GM10248 (cell line): ENCODE measurements around the gene IMP3.

ENCODE experiments used
- CTCF ChIA-PET: fragments of 300-600 bp; sonication (Branson Sonifier 250); formaldehyde crosslinking; extraction: SDS; loops from one replicate; lab custom pipeline; 2021; ENCODE audit warnings: antibody characterized with exemption; lab: Yijun Ruan, JAX
- POLR2A ChIA-PET: fragments of 350-650 bp; sonication (Branson Sonifier 250); formaldehyde crosslinking; extraction: SDS; loops from one replicate; lab custom pipeline; 2020; ENCODE audit warnings: antibody characterized with exemption; lab: Yijun Ruan, JAX
- DNase-seq: peaks from one replicate; pipeline ENCODE4 v3.0.0; 2012; ENCODE audit errors: extremely low spot score
- TF ChIP-seq, protein P1 (sequence below): IDR thresholded peaks from 2 replicates; pipeline ENCODE4 v1.5.1; 2012; ENCODE audit warnings: mild to moderate bottlenecking, low read depth; ENCODE audit errors: extremely low read depth, missing control alignments, control extremely low read depth

The IMP3 gene

DNA sequence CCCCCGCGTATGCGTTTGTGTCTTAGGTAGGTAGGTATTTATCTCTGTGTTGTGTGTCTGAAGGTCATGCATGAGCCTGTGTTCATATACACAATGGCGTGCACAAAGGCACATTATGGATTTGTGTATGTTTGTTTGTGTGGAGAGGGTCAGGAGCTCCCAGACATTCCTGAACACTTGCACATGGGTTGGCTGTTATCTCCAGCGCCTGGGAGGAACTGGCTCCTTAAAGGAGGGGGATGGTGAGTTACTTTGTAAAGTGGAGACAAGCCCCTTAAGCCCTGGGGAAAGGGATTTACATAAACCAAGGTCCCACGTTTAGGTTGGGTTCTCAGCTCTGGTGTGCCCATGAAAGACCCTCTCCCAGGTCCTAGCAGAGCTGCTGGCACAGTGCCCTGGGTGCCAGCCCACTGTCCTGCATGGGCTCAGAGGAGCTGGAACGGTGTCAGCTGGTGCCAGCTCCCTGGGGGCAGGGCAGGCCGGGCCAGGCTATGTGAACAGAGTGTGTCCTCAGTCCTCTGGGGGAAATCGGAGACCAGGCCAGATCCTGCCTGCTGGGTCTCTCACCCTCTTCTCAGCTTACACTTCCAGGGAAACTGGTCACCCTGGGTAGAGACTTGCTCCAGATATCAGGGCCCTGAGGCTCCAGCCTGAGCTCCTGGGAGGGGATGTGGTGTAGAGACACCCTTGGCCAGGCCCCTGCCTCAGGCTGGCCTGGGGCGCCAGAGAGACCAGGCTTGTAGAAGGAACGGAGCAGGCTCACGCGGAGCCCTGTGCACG is 32.8 kb upstream of the IMP3 start:
- TF ChIP-seq, protein P1, sequence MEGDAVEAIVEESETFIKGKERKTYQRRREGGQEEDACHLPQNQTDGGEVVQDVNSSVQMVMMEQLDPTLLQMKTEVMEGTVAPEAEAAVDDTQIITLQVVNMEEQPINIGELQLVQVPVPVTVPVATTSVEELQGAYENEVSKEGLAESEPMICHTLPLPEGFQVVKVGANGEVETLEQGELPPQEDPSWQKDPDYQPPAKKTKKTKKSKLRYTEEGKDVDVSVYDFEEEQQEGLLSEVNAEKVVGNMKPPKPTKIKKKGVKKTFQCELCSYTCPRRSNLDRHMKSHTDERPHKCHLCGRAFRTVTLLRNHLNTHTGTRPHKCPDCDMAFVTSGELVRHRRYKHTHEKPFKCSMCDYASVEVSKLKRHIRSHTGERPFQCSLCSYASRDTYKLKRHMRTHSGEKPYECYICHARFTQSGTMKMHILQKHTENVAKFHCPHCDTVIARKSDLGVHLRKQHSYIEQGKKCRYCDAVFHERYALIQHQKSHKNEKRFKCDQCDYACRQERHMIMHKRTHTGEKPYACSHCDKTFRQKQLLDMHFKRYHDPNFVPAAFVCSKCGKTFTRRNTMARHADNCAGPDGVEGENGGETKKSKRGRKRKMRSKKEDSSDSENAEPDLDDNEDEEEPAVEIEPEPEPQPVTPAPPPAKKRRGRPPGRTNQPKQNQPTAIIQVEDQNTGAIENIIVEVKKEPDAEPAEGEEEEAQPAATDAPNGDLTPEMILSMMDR: no peak
- DNase-seq: no peak
- CTCF ChIA-PET: interaction anchor here (1.3 to 5.7 kb wide), 2 partner anchors 12 to 138 kb away, joined by 3 to 31 read pairs; no protein-coding TSS in a partner anchor
- POLR2A ChIA-PET: no interaction called here

DNA sequence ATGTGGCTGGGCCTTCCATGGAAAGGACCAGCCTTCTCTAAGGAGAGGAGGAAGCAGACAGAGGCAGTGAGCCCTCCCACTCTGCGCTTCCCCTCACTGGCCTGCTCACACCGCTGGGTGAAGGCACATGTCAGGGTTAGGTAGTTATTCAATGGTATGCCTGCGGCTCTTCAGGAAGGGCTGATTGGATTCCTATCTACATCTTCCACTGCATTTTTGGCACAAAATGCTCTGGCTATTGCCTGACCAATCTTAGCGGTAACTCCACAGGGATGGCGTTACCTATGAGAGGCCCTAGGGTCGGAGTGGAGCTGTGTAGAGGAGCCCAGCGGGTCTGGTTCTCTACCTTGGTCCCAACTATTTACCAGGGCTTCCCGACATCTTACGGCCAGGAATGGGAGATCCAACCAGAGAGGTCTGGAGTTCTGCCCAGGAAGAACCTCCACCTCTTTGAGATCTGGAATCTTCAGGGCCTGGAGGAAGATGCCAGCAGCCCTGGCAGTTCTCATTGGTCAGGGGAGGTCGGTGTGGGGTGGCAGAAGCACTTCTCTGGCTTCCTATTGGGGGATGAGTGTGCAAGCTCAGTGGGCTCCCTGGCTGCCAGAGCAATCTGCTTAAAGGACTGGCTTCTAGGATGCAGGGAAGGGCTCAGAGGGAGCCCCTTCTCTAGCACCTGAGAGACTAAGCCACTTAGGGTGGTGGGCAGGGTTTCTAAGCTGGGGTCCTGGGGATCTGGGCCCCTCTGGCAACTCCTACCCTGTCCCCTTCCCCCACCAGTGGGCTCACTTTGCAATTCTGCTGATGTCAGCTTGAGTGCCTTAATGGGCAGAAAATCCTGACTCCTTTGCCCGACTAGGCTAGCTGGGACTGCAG is 31.9 kb upstream of the IMP3 start:
- DNase-seq: no peak
- TF ChIP-seq, protein P1: no peak
- ChIA-PET CTCF (interaction anchor here (1.3 to 5.7 kb wide), 3 partner anchors 13 to 163 kb away, joined by 3 to 31 read pairs (median 5); no protein-coding TSS in a partner anchor), POLR2A (no interaction called here)

DNA sequence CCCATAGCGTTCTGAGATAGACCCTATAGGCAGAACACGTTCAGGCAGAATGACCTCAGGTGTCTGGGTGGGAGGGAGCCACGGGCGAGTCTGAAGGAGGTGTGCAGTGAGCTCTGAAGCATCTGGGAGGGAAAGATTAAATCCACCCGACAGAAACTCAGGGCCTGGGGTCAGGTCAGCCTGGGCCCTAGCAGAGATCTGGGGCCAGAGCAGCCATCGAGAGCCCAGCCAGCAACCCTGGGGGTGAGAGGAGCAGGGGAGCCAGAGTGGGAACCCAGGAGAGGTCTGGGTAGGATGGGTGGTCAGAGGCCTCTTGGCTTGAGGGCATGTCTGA is 29.8 kb upstream of the IMP3 start:
- TF ChIP-seq, protein P1: no peak
- POLR2A ChIA-PET: no interaction called here
- DNase-seq: no peak
- CTCF ChIA-PET: interaction anchor here (5.7 kb wide), 1 partner anchor 15 kb away, joined by 31 read pairs; no protein-coding TSS in a partner anchor

DNA sequence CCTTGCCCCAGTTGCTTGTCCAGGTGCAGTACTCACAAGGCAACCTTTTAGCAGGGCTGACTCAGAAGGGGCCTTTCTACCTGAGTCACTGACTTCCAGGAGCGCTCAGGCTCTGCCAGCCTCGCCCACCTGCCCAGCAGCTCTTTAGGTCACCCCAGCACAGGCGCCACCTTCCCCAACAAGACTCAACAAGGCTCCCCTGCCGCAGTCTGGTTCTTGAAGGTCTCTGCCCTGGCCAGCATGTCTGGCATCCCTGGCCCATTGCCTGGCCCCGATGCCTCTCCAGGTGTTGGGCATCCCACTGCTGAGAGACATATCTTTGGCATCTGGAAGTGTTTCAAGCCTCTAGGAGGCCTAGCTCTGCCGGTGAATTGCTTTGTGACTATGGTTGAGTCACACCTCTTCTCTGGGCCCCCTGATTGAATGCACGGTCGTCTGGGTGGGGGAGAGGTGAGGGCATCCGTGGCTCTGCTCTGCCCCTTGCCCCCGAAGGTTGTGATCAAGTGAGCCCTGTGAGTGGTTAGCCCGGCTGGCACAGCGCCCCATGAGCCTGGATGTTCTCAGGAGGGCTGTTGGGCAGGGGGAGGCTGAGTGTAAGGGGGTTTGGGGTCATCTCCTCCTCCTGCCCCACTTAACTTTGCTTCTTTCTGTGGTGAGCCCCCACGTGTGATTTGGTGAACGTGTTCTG is 29.3 kb upstream of the IMP3 start:
- no peak for DNase-seq
- ChIA-PET CTCF (interaction anchor here (1.3 to 5.7 kb wide), 2 partner anchors 16 to 301 kb away, joined by 5 to 31 read pairs; partner anchors contain the start of gene MAN2C1), POLR2A (no interaction called here)
- TF ChIP-seq, protein P1: no peak

DNA sequence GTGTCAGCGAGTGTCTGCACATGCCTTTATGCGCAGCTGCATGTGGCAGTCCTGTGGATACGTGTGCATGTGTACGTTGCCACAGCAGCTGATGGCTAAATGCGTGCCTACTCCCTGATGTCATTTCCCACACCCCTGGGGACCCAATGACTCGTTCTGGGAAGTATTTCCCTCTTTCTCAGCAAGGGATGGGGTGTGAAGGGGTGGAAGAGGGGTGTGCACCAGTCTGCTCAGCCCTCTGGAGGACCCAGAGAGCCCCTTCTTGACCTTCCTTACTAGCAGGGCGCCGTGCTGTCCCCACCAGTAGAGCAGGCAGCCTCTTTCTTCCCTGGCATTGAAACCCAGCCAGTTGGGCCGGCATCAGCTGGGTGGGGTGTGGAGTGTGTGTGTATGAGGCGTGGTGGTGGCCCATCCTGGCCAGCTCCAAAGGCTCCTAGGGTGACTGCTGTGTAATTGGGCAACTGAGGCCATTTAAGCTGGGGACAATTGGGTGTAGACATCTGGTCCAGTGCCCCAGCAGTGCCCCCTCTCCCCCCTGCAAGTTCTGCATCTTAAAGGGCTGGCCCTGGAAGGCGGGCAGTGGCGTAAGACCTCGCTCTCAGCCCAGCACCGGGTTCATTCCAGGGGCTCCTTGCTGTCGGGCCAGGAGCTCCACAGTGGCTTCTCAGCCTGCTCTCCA is 26.9 kb upstream of the IMP3 start:
- ChIA-PET CTCF (no interaction called here), POLR2A (no interaction called here)
- no peak for DNase-seq
- TF ChIP-seq, protein P1: no peak
